Nephron progenitor cell (in vitro differentiated cells): ENCODE data around the gene CMTM7.

ENCODE experiments used
- DNase-seq: peaks from one replicate; pipeline ENCODE4 v3.0.0; 2021
- H3K27ac Mint-ChIP-seq: 2 replicates; pipeline ENCODE4 v1.8.0; 2021; ENCODE audit warnings: mild to moderate bottlenecking, moderate library complexity, mixed read lengths
- H3K27me3 Mint-ChIP-seq: 2 replicates; pipeline ENCODE4 v1.8.0; 2021; ENCODE audit warnings: mild to moderate bottlenecking, low read depth, mixed read lengths; ENCODE audit not compliant: poor library complexity
- H3K36me3 Mint-ChIP-seq: 2 replicates; pipeline ENCODE4 v1.8.0; 2021; ENCODE audit warnings: low read depth, mixed read lengths
- H3K4me1 Mint-ChIP-seq: 2 replicates; pipeline ENCODE4 v1.8.0; 2021; ENCODE audit warnings: mixed read lengths
- H3K4me3 Mint-ChIP-seq: 2 replicates; pipeline ENCODE4 v1.8.0; 2021; ENCODE audit warnings: mild to moderate bottlenecking, moderate library complexity, mixed read lengths
- H3K9me3 Mint-ChIP-seq: 2 replicates; pipeline ENCODE4 v1.8.0; 2021; ENCODE audit warnings: mild to moderate bottlenecking, moderate library complexity, mixed read lengths
- CTCF ChIP-seq: fragments of 200-600 bp; sonication (generic); IDR thresholded peaks from 2 replicates; pipeline ENCODE4 v1.5.0; 2021; ENCODE audit warnings: antibody characterized with exemption

CMTM7 gene

GRCh38 chr3:32447865-32448400 lies 56.3 kb downstream of the CMTM7 start:
- DNase-seq, result no peak
- no peak for TF ChIP-seq CTCF
- H3K9me3 Mint-ChIP-seq, result peaks cover 24% of the 10 kb centered on the region
- no peak overlapping the region for H3K4me3 Mint-ChIP-seq
- H3K27ac Mint-ChIP-seq, result no peak overlapping the region
- no peaks in the 10 kb centered on the region for H3K4me1 Mint-ChIP-seq
- H3K36me3 Mint-ChIP-seq, result peaks cover 58% of the 10 kb centered on the region
- H3K27me3 Mint-ChIP-seq, result peaks cover 2% of the 10 kb centered on the region

- H3K9me3 Mint-ChIP-seq, result peaks cover 20% of the 10 kb centered on the region
Observed at GRCh38 chr3:32448686-32449474, 57.2 kb downstream of the CMTM7 start.

GRCh38 chr3:32449691-32450090 lies 58.0 kb downstream of the CMTM7 start:
- Mint-ChIP-seq H3K27me3 (peaks cover 2% of the 10 kb centered on the region), H3K27ac (peak overlapping the region; percentile 50)

More at GRCh38 chr3:32448686-32449474, 57.2 kb downstream of the CMTM7 start:
- no peak for DNase-seq
- H3K27me3 Mint-ChIP-seq, result peaks cover 2% of the 10 kb centered on the region
- H3K27ac Mint-ChIP-seq, result peak overlapping the region; percentile 50
- H3K36me3 Mint-ChIP-seq, result peaks cover 56% of the 10 kb centered on the region
- no peak overlapping the region for H3K4me3 Mint-ChIP-seq
- H3K4me1 Mint-ChIP-seq, result peaks cover 6% of the 10 kb centered on the region
- no peak for TF ChIP-seq CTCF

GRCh38 chr3:32450426-32450825 lies 58.8 kb downstream of the CMTM7 start:
- H3K27me3 Mint-ChIP-seq, result peaks cover 2% of the 10 kb centered on the region
- H3K4me1 Mint-ChIP-seq, result peaks cover 19% of the 10 kb centered on the region
- TF ChIP-seq CTCF, result no peak
- H3K4me3 Mint-ChIP-seq, result no peak overlapping the region
- no peak overlapping the region for H3K27ac Mint-ChIP-seq
- peaks cover 17% of the 10 kb centered on the region for H3K9me3 Mint-ChIP-seq
- DNase-seq, result no peak
- H3K36me3 Mint-ChIP-seq, result peaks cover 56% of the 10 kb centered on the region

More at GRCh38 chr3:32449691-32450090, 58.0 kb downstream of the CMTM7 start:
- H3K36me3 Mint-ChIP-seq, result peaks cover 57% of the 10 kb centered on the region
- H3K4me1 Mint-ChIP-seq, result peaks cover 12% of the 10 kb centered on the region
- H3K4me3 Mint-ChIP-seq, result no peak overlapping the region
- TF ChIP-seq CTCF, result no peak
- H3K9me3 Mint-ChIP-seq, result peaks cover 20% of the 10 kb centered on the region
- DNase-seq, result no peak

GRCh38 chr3:32450992-32451659 lies 59.5 kb downstream of the CMTM7 start:
- H3K4me1 Mint-ChIP-seq, result peaks cover 26% of the 10 kb centered on the region
- H3K36me3 Mint-ChIP-seq, result peaks cover 49% of the 10 kb centered on the region
- TF ChIP-seq CTCF, result no peak
- DNase-seq, result no peak
- peaks cover 10% of the 10 kb centered on the region for H3K9me3 Mint-ChIP-seq
- no peak overlapping the region for H3K27ac Mint-ChIP-seq
- H3K4me3 Mint-ChIP-seq, result no peak overlapping the region
- H3K27me3 Mint-ChIP-seq, result peaks cover 2% of the 10 kb centered on the region
